Measurements from ENCODE around the gene CNMD. TPM values are rescaled to one million over a fixed set of nuclear protein-coding genes. Genes with fewer than 3 reads are reported as not detected.

The CNMD gene
- total and polyA plus RNA-seq, 2 of the 8 experiments (the other 6 are each of a cell fraction or from before 2014, with no cell fraction given) = 87.4 to 113 TPM

DNA sequence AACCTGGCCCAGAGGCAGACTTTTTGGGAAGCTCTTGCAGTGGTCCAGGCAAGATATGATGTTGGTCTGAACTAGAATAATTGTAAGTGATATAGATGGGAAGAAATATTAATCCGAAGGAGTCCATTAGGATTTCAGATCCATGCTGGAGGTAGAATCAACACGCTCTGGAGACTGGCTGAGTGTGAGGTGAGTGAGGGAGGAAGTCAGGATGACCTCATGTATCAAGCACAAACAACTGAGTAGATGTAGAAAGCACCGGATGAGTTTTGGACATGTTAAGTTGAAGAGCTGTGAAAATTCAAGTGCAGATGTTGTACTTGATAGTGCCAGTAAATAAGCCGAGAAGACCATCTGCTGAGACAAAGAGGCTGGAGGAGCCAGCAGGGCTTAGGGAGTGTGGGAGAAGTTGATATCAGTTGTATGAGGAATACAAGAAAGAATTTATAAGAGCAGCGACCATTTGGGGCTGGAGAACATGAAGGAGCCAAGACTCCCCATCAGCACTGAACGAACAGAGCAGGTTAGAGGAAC lies 5.3 kb upstream of the CNMD start (continued):
- no peak for TF ChIP-seq NRF1 (IDR thresholded peaks at IDR 0.05; ENCODE audit: low read depth, low read length)
- TF ChIP-seq, protein P1, sequence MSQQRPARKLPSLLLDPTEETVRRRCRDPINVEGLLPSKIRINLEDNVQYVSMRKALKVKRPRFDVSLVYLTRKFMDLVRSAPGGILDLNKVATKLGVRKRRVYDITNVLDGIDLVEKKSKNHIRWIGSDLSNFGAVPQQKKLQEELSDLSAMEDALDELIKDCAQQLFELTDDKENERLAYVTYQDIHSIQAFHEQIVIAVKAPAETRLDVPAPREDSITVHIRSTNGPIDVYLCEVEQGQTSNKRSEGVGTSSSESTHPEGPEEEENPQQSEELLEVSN (IDR thresholded peaks at IDR 0.05) = no peak
- TF ChIP-seq CEBPB (IDR thresholded peaks at IDR 0.05; ENCODE audit: low read depth, low read length) = no peak
- no peak for TF ChIP-seq RXRA (IDR thresholded peaks at IDR 0.05; ENCODE audit: insufficient read depth, low read depth, low read length)
- TF ChIP-seq ZNF274 (IDR thresholded peaks at IDR 0.05; ENCODE audit: borderline replicate concordance, extremely low read depth, low read length) = no peak
- no peak for TF ChIP-seq NANOG (IDR thresholded peaks at IDR 0.05; ENCODE audit: insufficient read depth, low read depth, low read length, poor library complexity, severe bottlenecking)

All from H1 (cell line).